ENCODE data around the gene ALPI.

GRCh38 chr2:232420073-232420454 lies 35.9 kb upstream of the ALPI start:
- TF ChIP-seq, protein P1, sequence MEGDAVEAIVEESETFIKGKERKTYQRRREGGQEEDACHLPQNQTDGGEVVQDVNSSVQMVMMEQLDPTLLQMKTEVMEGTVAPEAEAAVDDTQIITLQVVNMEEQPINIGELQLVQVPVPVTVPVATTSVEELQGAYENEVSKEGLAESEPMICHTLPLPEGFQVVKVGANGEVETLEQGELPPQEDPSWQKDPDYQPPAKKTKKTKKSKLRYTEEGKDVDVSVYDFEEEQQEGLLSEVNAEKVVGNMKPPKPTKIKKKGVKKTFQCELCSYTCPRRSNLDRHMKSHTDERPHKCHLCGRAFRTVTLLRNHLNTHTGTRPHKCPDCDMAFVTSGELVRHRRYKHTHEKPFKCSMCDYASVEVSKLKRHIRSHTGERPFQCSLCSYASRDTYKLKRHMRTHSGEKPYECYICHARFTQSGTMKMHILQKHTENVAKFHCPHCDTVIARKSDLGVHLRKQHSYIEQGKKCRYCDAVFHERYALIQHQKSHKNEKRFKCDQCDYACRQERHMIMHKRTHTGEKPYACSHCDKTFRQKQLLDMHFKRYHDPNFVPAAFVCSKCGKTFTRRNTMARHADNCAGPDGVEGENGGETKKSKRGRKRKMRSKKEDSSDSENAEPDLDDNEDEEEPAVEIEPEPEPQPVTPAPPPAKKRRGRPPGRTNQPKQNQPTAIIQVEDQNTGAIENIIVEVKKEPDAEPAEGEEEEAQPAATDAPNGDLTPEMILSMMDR (IDR thresholded peaks at IDR 0.05 in 8 of 11, conservative IDR thresholded peaks at IDR 0.05 in 3 of 11): no peak
- no peak for TF ChIP-seq POLR2A (IDR thresholded peaks at IDR 0.05)
